HepG2 (cell line): ENCODE results near the gene GPC3. TPM values are rescaled to one million over a fixed set of nuclear protein-coding genes. Genes with fewer than 3 reads are reported as not detected.

Experiments used
- ATAC-seq: fragments of 200-7000 bp; cut with Tn5 transposase; 3 replicates; pipeline ENCODE4 v1.9.1; 2020; ENCODE audit warnings: mild to moderate bottlenecking, moderate library complexity
- BruUV-seq: library from RNA; stranded (reverse); fragments of 400-500 nt; replicated peaks from 2 replicates; lab custom pipeline; 2021; lab: Mats Ljungman, UMichigan
- CTCF ChIA-PET: fragments of 300-600 bp; formaldehyde crosslinking; extraction: SDS; loops from one replicate; lab custom pipeline; 2021; ENCODE audit warnings: low total read pairs, inconsistent platforms, low intra/inter-chr PET ratio; lab: Yijun Ruan, JAX
- POLR2A ChIA-PET: fragments of 350-600 bp; sonication (Branson Sonifier 250); formaldehyde crosslinking; loops from one replicate; lab custom pipeline; 2020; ENCODE audit warnings: antibody characterized with exemption, inconsistent platforms; lab: Yijun Ruan, JAX
- DNase-seq: peaks from one replicate; pipeline ENCODE4 v3.0.0-alpha.2; 2015; ENCODE audit warnings: low spot score
- FAIRE-seq: peaks from 3 replicates; lab custom pipeline; 2011; peaks lifted over from hg19 to GRCh38; lab: Jason Lieb, UNC
- H2AFZ ChIP-seq: one replicate; pipeline ENCODE4 v1.6.1; 2011; ENCODE audit warnings: low read length, inconsistent platforms
- H3K27ac ChIP-seq: fragments of 300-600 bp; 3 replicates; pipeline ENCODE4 v1.8.0; 2011; ENCODE audit warnings: mixed run types, mild to moderate bottlenecking, mixed read lengths, low read length, inconsistent platforms; ENCODE audit not compliant: insufficient read depth; ENCODE audit errors: extremely low read length
- H3K27me3 ChIP-seq, 2 experiments: fragments of 200-600 bp in 1 of 2; 2 replicates in 1 of 2; 3 replicates in 1 of 2; pipeline versions ENCODE4 v1.6.0 to v1.8.0; 2011; ENCODE audit warnings: low read length in 2 of 2, mild to moderate bottlenecking in 2 of 2, moderate library complexity in 2 of 2, inconsistent platforms in 1 of 2; ENCODE audit not compliant: insufficient read depth in 2 of 2, control insufficient read depth in 1 of 2
- H3K36me3 ChIP-seq, 2 experiments: fragments of 200-600 bp in 1 of 2; replicated peaks in 1 of 2; 2 replicates in 1 of 2; 3 replicates in 1 of 2; pipeline versions ENCODE4 v1.5.1 to v1.8.0; 2011; ENCODE audit warnings: low read length in 2 of 2, inconsistent platforms in 1 of 2; ENCODE audit not compliant: insufficient read depth in 2 of 2, control insufficient read depth in 1 of 2
- H3K4me1 ChIP-seq: 2 replicates; pipeline ENCODE4 v1.5.1; 2012; ENCODE audit warnings: low read length, inconsistent platforms; ENCODE audit not compliant: insufficient read depth
- H3K4me2 ChIP-seq: 2 replicates; pipeline ENCODE4 v1.6.0; 2011; ENCODE audit warnings: low read depth, low read length, inconsistent platforms
- H3K4me3 ChIP-seq, 3 experiments: fragments of 200-600 bp in 1 of 3; sonication (generic), shearing (Covaris generic) in 1 of 3; replicated peaks in 1 of 3; 2 replicates each; pipeline ENCODE4 v1.5.1; 2011 to 2016; ENCODE audit warnings: low read length in 3 of 3, inconsistent platforms in 2 of 3, low read depth in 2 of 3, mild to moderate bottlenecking in 2 of 3, control low read depth in 1 of 3, mixed read lengths in 1 of 3; ENCODE audit not compliant: insufficient read depth in 1 of 3
- H3K79me2 ChIP-seq: one replicate; pipeline ENCODE4 v1.6.1; 2011; ENCODE audit warnings: low read length, inconsistent platforms; ENCODE audit not compliant: insufficient read depth
- H3K9ac ChIP-seq: 2 replicates; pipeline ENCODE4 v1.6.0; 2011; ENCODE audit warnings: mild to moderate bottlenecking, low read depth, low read length, inconsistent platforms; ENCODE audit not compliant: insufficient read depth
- H3K9me3 ChIP-seq: 2 replicates; pipeline ENCODE4 v1.5.1; 2012; ENCODE audit warnings: mild to moderate bottlenecking, low read length
- H4K20me1 ChIP-seq: 2 replicates; pipeline ENCODE4 v1.6.0; 2011; ENCODE audit warnings: inconsistent platforms, mild to moderate bottlenecking, low read length, moderate library complexity; ENCODE audit not compliant: insufficient read depth
- ELF3 ChIP-seq: IDR thresholded peaks from 2 replicates; pipeline ENCODE4 v1.6.1; 2016; ENCODE audit warnings: missing genetic modification reagents, missing compliant biosample characterization
- GABPA ChIP-seq, 2 experiments: IDR thresholded peaks; 2 replicates each; pipeline ENCODE4 v1.6.1; 2011 to 2016; ENCODE audit warnings: low read depth in 2 of 2, low read length in 1 of 2, missing biosample characterization in 1 of 2, missing genetic modification characterization in 1 of 2
- HOMEZ ChIP-seq: IDR thresholded peaks from 2 replicates; pipeline ENCODE4 v1.6.1; 2016; ENCODE audit warnings: low read depth
- JUND ChIP-seq: sonication (generic); formaldehyde crosslinking; IDR thresholded peaks from 2 replicates; pipeline ENCODE4 v1.8.0; 2022; ENCODE audit warnings: mild to moderate bottlenecking, missing genetic modification reagents
- MED1 ChIP-seq: sonication (generic); formaldehyde crosslinking; IDR thresholded peaks from 2 replicates; pipeline ENCODE4 v1.4.0; 2020; ENCODE audit warnings: missing genetic modification reagents
- MEIS2 ChIP-seq: sonication (generic); formaldehyde crosslinking; IDR thresholded peaks from 2 replicates; pipeline ENCODE4 v1.9.0; 2021; ENCODE audit warnings: mild to moderate bottlenecking, missing genetic modification reagents
- MIER2 ChIP-seq: IDR thresholded peaks from 2 replicates; pipeline ENCODE4 v1.6.1; 2016; ENCODE audit warnings: missing biosample characterization, missing genetic modification reagents
- MTERF4 ChIP-seq: sonication (generic); formaldehyde crosslinking; IDR thresholded peaks from 2 replicates; pipeline ENCODE4 v1.8.0; 2023; ENCODE audit warnings: mild to moderate bottlenecking, missing genetic modification reagents
- POLR2AphosphoS5 ChIP-seq: IDR thresholded peaks from 2 replicates; pipeline ENCODE4 v1.6.1; 2012; ENCODE audit warnings: low read depth, low read length
- POLR2G ChIP-seq: fragments of 200-400 bp; formaldehyde crosslinking; IDR thresholded peaks from 2 replicates; pipeline ENCODE4 v1.6.1; 2018; ENCODE audit warnings: mild to moderate bottlenecking, low read depth, low read length, moderate library complexity
- RBFOX2 ChIP-seq: fragments of 200-400 bp; formaldehyde crosslinking; IDR thresholded peaks from 2 replicates; pipeline ENCODE4 v1.6.1; 2017; ENCODE audit warnings: low read depth, mild to moderate bottlenecking, low read length
- RBM22 ChIP-seq: fragments of 200-400 bp; formaldehyde crosslinking; optimal IDR thresholded peaks from 2 replicates; pipeline ENCODE3; 2017; ENCODE audit warnings: mild to moderate bottlenecking, low read length, moderate library complexity
- RFXANK ChIP-seq: IDR thresholded peaks from 2 replicates; pipeline ENCODE4 v1.6.1; 2016
- SALL2 ChIP-seq: sonication (generic); formaldehyde crosslinking; IDR thresholded peaks from 2 replicates; pipeline ENCODE4 v1.8.1; 2023; ENCODE audit warnings: mild to moderate bottlenecking, missing genetic modification reagents, inconsistent platforms
- SRF ChIP-seq: IDR thresholded peaks from 2 replicates; pipeline ENCODE4 v1.6.1; 2011; ENCODE audit warnings: mild to moderate bottlenecking, low read depth, low read length, moderate library complexity
- ZBTB44 ChIP-seq: sonication (generic); formaldehyde crosslinking; IDR thresholded peaks from 2 replicates; pipeline ENCODE4 v1.4.0; 2020; ENCODE audit warnings: missing genetic modification reagents
- ZNF326 ChIP-seq: sonication (generic); formaldehyde crosslinking; IDR thresholded peaks from 2 replicates; pipeline ENCODE4 v1.4.0; 2020; ENCODE audit warnings: missing genetic modification reagents, borderline replicate concordance
- ZSCAN29 ChIP-seq: sonication (generic); formaldehyde crosslinking; conservative IDR thresholded peaks from 2 replicates; pipeline ENCODE4 v1.4.0; 2020; ENCODE audit warnings: mild to moderate bottlenecking, missing genetic modification reagents
- WGBS: methylation state at CpG from one replicate; pipeline ENCODE4 v1.1.6; 2017; ENCODE audit warnings: low lambda C conversion rate; 5-methylcytosine and 5-hydroxymethylcytosine counted together
- in situ Hi-C: cut with HindIII; loops from 2 replicates; pipeline ENCODE4 v1.10.0; 2017; ENCODE audit warnings: low pct_unique_long_range_greater_than_20kb; ENCODE audit not compliant: extremely low pct_ligation_motif_present
- intact Hi-C: fragments of 100-400 bp; cut with micrococcal nuclease; formaldehyde crosslinking; loops from one replicate; pipeline ENCODE4 v1.10.0; 2022; ENCODE audit not compliant: unreplicated experiment
- polyA plus RNA-seq, 8 experiments: library from polyadenylated mRNA; depleted of rRNA in 3 of 8; stranded (reverse) in 7 of 8; unstranded in 1 of 8; fragments of >200 nt; fragmentation: Illumina TruSeq in 4 of 8; extraction: Trizol in 4 of 8; gene quantifications; 2 replicates each; pipeline versions ENCODE4 v1.2.1 to v1.2.3, GENCODE V29; 2011 to 2016; ENCODE audit warnings: low read depth in 4 of 8, missing spikeins in 1 of 8, mixed read lengths in 1 of 8; ENCODE audit not compliant: insufficient read depth in 1 of 8
- total RNA-seq, 5 experiments: library from RNA; depleted of rRNA; stranded (reverse); fragments of >200 nt; fragmentation: Illumina TruSeq; extraction: Trizol; gene quantifications; 2 replicates each; pipeline ENCODE4 v1.2.3, GENCODE V29; 2016; ENCODE audit warnings: low read depth in 1 of 5

The GPC3 gene
- total and polyA plus RNA-seq, 2 of the 13 experiments (the other 11 are each of a cell fraction or from before 2014, with no cell fraction given), result 1,799 to 3,263 TPM

GRCh38 chrX:133979641-133980230, 5.7 kb downstream of the GPC3 start:
- ATAC-seq (no peak), FAIRE-seq (no peak), DNase-seq (no peak)
- peaks cover 1 to 34% of the 10 kb centered on the region in 2 experiments for H3K36me3 ChIP-seq
- no peak for TF ChIP-seq ZSCAN29 (CRISPR knock-in tag)
- no peak for TF ChIP-seq HOMEZ
- no peak for TF ChIP-seq SALL2 (CRISPR knock-in tag)
- no peak for TF ChIP-seq ELF3 (CRISPR knock-in tag)
- TF ChIP-seq SRF, result peak; percentile 83
- peak; percentile 7; the same call in 1 of the 2 replicates for TF ChIP-seq RBFOX2
- TF ChIP-seq POLR2G, result 0 out of 2 replicates have a peak, but pooled peaks have one; percentile 33
- no peak for TF ChIP-seq MTERF4 (CRISPR knock-in tag)
- TF ChIP-seq MEIS2, result no peak
- no peak for TF ChIP-seq MIER2
- no peak for TF ChIP-seq ZNF326
- no peak for TF ChIP-seq RFXANK (CRISPR knock-in tag)
- TF ChIP-seq RBM22, result peak; percentile 76
- 0 out of 2 replicates have a peak, but pooled peaks have one; percentile 10 for TF ChIP-seq POLR2AphosphoS5
- no peak for TF ChIP-seq ZBTB44 (CRISPR knock-in tag)
- TF ChIP-seq MED1 (CRISPR knock-in tag), result peak; percentile 36; the same call in 1 of the 2 replicates
- no peak for TF ChIP-seq GABPA (IDR thresholded peaks at IDR 0.05; ENCODE audit: low read depth, low read length)
- no peak for TF ChIP-seq GABPA (CRISPR knock-in tag; IDR thresholded peaks at IDR 0.05; ENCODE audit: low read depth)
- no peak for TF ChIP-seq JUND (CRISPR knock-in tag)
- 0% methylated on average over 2 of the region's 3 CpGs for WGBS
- H3K9ac ChIP-seq, result peak overlapping the region; percentile 79
- no peak overlapping the region for H2AFZ ChIP-seq
- peaks cover 23% of the 10 kb centered on the region for H3K4me1 ChIP-seq
- peaks cover 45% of the 10 kb centered on the region for H4K20me1 ChIP-seq
- no peaks in the 10 kb centered on the region for H3K9me3 ChIP-seq
- peak overlapping the region; percentile 80 for H3K4me2 ChIP-seq
- no peaks in the 10 kb centered on the region; a peak in 1 of 5 replicates for H3K27me3 ChIP-seq
- H3K27ac ChIP-seq, result peak overlapping the region; percentile 85
- POLR2A ChIA-PET, result interaction anchor here (0.5 to 3.5 kb wide), 5 partner anchors 9 to 47 kb away, joined by 3 to 14 read pairs (median 4); no protein-coding TSS in a partner anchor
- H3K4me3 ChIP-seq, result peak overlapping the region; percentile 80 to 88 (median 86); a peak in 5 of 6 replicates
- in situ Hi-C loops (loop anchor here (5.0 kb wide), 1 partner anchor 43 kb away; no protein-coding TSS in a partner anchor), intact Hi-C loops (no loop called here)
- H3K79me2 ChIP-seq, result peaks cover 98% of the 10 kb centered on the region
- CTCF ChIA-PET, result no interaction called here
- no TSS peak for BruUV-seq
